Endothelial cell (in vitro differentiated cells): ENCODE data around the gene VWA8. TPM values are rescaled to one million over a fixed set of nuclear protein-coding genes. Genes with fewer than 3 reads are reported as not detected.
A peak's percentile ranks its signal among the peaks of the same experiment; 100 is the strongest.

ENCODE experiments used
- DNase-seq: peaks from one replicate; pipeline ENCODE4 v3.0.0; 2021; ENCODE audit warnings: low spot score
- H3K27ac Mint-ChIP-seq: one replicate; pipeline ENCODE4 v1.8.0; 2021; ENCODE audit warnings: mixed read lengths, inconsistent platforms; ENCODE audit not compliant: unreplicated experiment
- H3K27me3 Mint-ChIP-seq: one replicate; pipeline ENCODE4 v1.8.0; 2021; ENCODE audit warnings: mild to moderate bottlenecking, moderate library complexity, mixed read lengths, inconsistent platforms; ENCODE audit not compliant: unreplicated experiment
- H3K36me3 Mint-ChIP-seq: one replicate; pipeline ENCODE4 v1.8.0; 2021; ENCODE audit warnings: mild to moderate bottlenecking, low read depth, mixed read lengths, inconsistent platforms; ENCODE audit not compliant: unreplicated experiment
- H3K4me1 Mint-ChIP-seq: one replicate; pipeline ENCODE4 v1.8.0; 2021; ENCODE audit warnings: mild to moderate bottlenecking, mixed read lengths, inconsistent platforms; ENCODE audit not compliant: unreplicated experiment
- H3K4me3 Mint-ChIP-seq: one replicate; pipeline ENCODE4 v1.8.0; 2021; ENCODE audit warnings: mild to moderate bottlenecking, mixed read lengths, inconsistent platforms; ENCODE audit not compliant: unreplicated experiment
- H3K9me3 Mint-ChIP-seq: one replicate; pipeline ENCODE4 v1.8.0; 2021; ENCODE audit warnings: mixed read lengths, inconsistent platforms; ENCODE audit not compliant: unreplicated experiment
- CTCF ChIP-seq: fragments of 200-600 bp; sonication (generic); IDR thresholded peaks from one replicate; pipeline ENCODE4 v1.5.0; 2021; ENCODE audit warnings: antibody characterized with exemption; ENCODE audit not compliant: unreplicated experiment
- total RNA-seq: library from RNA; stranded (reverse); fragmentation: NEBNext Ultra II Directional; extraction: Animal tissue kit (Norgen Biotek cat#: 25700); gene quantifications from one replicate; pipeline ENCODE4 v1.2.1, GENCODE V29; 2021; ENCODE audit not compliant: unreplicated experiment

Gene VWA8
- total RNA-seq, 1 donor from 2014 or later = 8.2 TPM

GRCh38 chr13:41970022-41970421 is 9.1 kb upstream of the VWA8 start:
- no peak for DNase-seq
- Mint-ChIP-seq H3K4me3 (no peak overlapping the region), H3K27ac (no peak overlapping the region), H3K9me3 (no peaks in the 10 kb centered on the region), H3K4me1 (peaks cover 6% of the 10 kb centered on the region), H3K27me3 (no peaks in the 10 kb centered on the region), H3K36me3 (no peaks in the 10 kb centered on the region)
- no peak for TF ChIP-seq CTCF

GRCh38 chr13:41969072-41969471 is 8.2 kb upstream of the VWA8 start:
- Mint-ChIP-seq H3K4me3 (no peak overlapping the region), H3K9me3 (no peaks in the 10 kb centered on the region), H3K27ac (no peak overlapping the region), H3K4me1 (peaks cover 6% of the 10 kb centered on the region), H3K27me3 (no peaks in the 10 kb centered on the region), H3K36me3 (no peaks in the 10 kb centered on the region)
- no peak for TF ChIP-seq CTCF
- no peak for DNase-seq

GRCh38 chr13:41966671-41967070 is 5.8 kb upstream of the VWA8 start:
- TF ChIP-seq CTCF = no peak
- Mint-ChIP-seq H3K4me1 (peaks cover 6% of the 10 kb centered on the region), H3K27ac (no peak overlapping the region), H3K27me3 (no peaks in the 10 kb centered on the region), H3K4me3 (no peak overlapping the region), H3K9me3 (no peaks in the 10 kb centered on the region), H3K36me3 (no peaks in the 10 kb centered on the region)
- no peak for DNase-seq

- Mint-ChIP-seq H3K27ac (no peak overlapping the region), H3K27me3 (peaks cover 3% of the 10 kb centered on the region), H3K9me3 (no peaks in the 10 kb centered on the region), H3K4me3 (no peak overlapping the region), H3K4me1 (peaks cover 14% of the 10 kb centered on the region), H3K36me3 (no peaks in the 10 kb centered on the region)
- TF ChIP-seq CTCF = no peak
- DNase-seq = no peak
These were observed 2.1 kb upstream of the VWA8 start for GRCh38 chr13:41962994-41963393.

- Mint-ChIP-seq H3K9me3 (no peaks in the 10 kb centered on the region), H3K27ac (peak overlapping the region; percentile 82), H3K4me1 (peaks cover 14% of the 10 kb centered on the region), H3K36me3 (no peaks in the 10 kb centered on the region), H3K4me3 (peak overlapping the region; percentile 91), H3K27me3 (peaks cover 3% of the 10 kb centered on the region)
- TF ChIP-seq CTCF = no peak
- DNase-seq = no peak
These were observed 504 bp upstream of the VWA8 start for GRCh38 chr13:41961466-41961760.
